Measurements from ENCODE around the gene ITSN2.
A peak's percentile ranks its signal among the peaks of the same experiment; 100 is the strongest.
"Not testable (repeated sequence)": the region's sequence is repeated elsewhere in the genome, so short reads cannot be mapped to it uniquely, and the experiment has no call there.

Gene ITSN2

DNA sequence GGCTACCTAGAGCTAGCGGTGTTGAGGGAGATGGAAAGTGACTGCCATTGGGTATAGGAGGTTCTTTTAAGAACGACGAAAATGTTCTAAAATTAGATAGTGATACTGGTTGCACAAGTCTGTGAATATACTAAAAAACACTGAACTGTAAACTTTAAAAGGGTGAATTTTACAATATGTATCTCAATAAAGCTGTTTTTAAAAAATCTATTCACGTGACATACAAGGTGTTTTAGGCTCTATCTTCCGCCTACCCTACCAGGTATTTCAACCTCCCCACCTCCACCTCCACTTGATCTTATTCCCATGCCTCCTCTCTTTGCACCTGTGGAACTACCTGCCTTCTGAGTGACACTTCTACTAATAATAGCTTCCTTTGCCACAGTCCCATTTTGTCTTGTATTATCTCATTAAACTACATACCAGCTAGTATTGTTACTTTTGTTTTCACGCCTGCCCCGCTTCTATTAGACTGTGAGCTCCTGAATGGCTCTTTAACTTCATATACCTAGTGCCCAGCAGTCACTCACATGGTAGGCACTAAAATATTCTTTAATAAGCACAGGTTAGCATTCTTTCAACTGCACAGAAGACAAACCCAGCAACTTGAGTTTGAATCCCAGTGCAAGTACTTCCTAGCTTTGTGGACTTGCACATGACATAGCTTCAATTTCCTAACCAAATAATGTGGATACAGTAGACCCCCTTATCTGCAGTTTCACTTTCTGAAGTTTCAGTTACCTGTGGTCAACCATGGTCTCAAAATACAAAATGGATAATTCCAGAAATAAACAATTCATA lies 9.3 kb downstream of the ITSN2 start:
- H3K4me3 ChIP-seq (ENCODE audit: control insufficient read depth, low read depth, low read length) = no peak overlapping the region
- TF ChIP-seq, protein P1, sequence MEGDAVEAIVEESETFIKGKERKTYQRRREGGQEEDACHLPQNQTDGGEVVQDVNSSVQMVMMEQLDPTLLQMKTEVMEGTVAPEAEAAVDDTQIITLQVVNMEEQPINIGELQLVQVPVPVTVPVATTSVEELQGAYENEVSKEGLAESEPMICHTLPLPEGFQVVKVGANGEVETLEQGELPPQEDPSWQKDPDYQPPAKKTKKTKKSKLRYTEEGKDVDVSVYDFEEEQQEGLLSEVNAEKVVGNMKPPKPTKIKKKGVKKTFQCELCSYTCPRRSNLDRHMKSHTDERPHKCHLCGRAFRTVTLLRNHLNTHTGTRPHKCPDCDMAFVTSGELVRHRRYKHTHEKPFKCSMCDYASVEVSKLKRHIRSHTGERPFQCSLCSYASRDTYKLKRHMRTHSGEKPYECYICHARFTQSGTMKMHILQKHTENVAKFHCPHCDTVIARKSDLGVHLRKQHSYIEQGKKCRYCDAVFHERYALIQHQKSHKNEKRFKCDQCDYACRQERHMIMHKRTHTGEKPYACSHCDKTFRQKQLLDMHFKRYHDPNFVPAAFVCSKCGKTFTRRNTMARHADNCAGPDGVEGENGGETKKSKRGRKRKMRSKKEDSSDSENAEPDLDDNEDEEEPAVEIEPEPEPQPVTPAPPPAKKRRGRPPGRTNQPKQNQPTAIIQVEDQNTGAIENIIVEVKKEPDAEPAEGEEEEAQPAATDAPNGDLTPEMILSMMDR (conservative IDR thresholded peaks at IDR 0.05; ENCODE audit: control insufficient read depth, insufficient read depth, low read depth, low read length) = no peak
- no peak for DNase-seq (ENCODE audit: low read depth)

DNA sequence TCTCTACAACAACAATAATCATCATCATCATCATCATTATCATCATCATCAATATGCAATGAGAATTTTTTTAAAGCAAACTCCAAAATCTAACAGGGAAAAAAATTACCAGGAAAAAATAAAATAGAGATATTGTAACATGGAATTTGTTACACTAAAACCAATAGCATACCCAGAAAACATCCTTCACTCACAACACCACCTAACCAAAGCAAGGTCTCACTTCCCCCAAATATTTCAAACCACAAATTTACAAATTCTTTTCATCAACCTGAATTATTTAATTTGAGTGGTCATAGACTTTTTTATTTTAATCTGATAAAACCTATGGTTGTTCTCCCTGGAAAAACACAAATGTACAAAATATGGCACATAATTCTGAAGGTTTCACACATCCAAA lies 11.2 kb downstream of the ITSN2 start:
- TF ChIP-seq, protein P1 (conservative IDR thresholded peaks at IDR 0.05; ENCODE audit: control insufficient read depth, insufficient read depth, low read depth, low read length) = no peak
- no peak for DNase-seq (ENCODE audit: low read depth)
- H3K4me3 ChIP-seq (ENCODE audit: control insufficient read depth, low read depth, low read length) = no peak overlapping the region

DNA sequence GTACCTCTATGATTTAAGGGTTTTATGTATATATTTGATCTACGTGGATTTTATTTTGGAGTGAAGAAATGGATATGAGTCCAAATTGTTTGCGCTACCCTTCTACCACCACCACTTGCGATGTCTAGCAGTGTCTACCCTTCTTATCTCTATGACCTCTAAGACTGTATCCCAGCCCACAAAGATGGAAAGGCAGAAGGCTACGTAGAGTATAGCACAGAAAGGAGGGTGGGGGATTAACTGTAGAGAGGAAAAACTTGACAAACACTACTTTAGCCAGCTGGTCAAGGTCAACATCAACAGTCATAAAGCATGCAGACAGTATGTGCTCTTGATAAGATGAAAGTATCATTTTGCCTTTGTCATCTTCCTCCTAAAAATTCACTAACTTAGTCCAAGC lies 14.4 kb downstream of the ITSN2 start:
- no peak overlapping the region for H3K4me3 ChIP-seq (ENCODE audit: control insufficient read depth, low read depth, low read length)
- no peak for DNase-seq (ENCODE audit: low read depth)
- TF ChIP-seq, protein P1 (conservative IDR thresholded peaks at IDR 0.05; ENCODE audit: control insufficient read depth, insufficient read depth, low read depth, low read length) = no peak

DNA sequence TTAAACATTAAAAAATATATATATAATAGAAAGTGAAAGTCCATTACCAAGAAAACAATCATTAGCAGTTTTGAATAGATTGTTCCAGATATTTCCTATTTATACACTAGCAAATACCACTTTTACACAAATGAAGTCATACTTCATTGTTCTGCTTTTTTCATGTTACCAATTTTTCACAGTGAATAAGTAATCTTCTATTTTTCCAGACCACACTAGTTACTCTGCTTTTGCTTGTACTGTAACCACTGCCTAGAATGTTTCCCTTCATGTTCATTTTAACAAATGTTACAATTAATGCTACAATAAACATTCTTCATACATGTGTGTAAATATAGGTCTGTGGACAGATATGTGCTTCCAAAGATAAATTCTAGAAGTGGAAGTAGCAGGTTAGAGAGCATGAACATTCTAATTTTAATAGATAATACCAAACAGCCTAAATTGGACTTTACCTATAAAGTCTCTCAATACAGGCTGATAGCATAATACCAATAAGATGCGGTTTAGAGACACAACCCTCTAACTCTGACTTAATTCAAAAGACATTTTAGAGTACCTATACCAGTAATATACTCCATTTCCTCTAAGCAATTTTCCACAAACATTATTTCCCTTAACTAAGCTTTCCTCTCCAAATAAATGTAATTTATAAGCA lies 17.0 kb downstream of the ITSN2 start:
- TF ChIP-seq, protein P1 (conservative IDR thresholded peaks at IDR 0.05; ENCODE audit: control insufficient read depth, insufficient read depth, low read depth, low read length) = no peak
- DNase-seq (ENCODE audit: low read depth) = no peak
- H3K4me3 ChIP-seq (ENCODE audit: control insufficient read depth, low read depth, low read length) = no peak overlapping the region

- H3K4me3 ChIP-seq (ENCODE audit: control insufficient read depth, low read depth, low read length) = no peak overlapping the region
- DNase-seq (ENCODE audit: low read depth) = peak; percentile 28
- TF ChIP-seq, protein P1 (conservative IDR thresholded peaks at IDR 0.05; ENCODE audit: control insufficient read depth, insufficient read depth, low read depth, low read length) = no peak
Measured at GRCh38 chr2:24342110-24342910, 18.0 kb downstream of the ITSN2 start.

GRCh38 chr2:24339856-24340262 lies 20.5 kb downstream of the ITSN2 start:
- TF ChIP-seq, protein P1 (conservative IDR thresholded peaks at IDR 0.05; ENCODE audit: control insufficient read depth, insufficient read depth, low read depth, low read length) = no peak
- no peak overlapping the region for H3K4me3 ChIP-seq (ENCODE audit: control insufficient read depth, low read depth, low read length)
- no peak for DNase-seq (ENCODE audit: low read depth)

DNA sequence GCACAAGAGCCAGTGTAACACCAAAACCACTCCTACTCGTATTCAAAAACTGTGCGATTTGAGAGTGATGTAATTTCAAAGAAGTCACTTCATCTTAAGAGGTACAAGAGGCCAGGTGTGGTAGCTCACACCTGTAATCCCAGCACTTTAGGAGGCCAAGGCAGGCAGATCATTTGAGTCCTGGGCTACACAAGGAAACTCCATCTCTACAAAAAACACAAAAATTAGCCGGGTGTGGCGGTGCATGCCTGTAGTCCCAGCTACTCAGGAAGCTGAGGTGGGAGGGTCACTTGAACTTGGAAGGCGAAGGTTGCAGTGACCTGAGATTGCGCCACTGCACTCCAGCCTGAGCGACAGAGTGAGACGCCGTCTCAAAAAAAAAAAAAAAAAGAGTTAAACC lies 21.2 kb downstream of the ITSN2 start:
- H3K4me3 ChIP-seq (ENCODE audit: control insufficient read depth, low read depth, low read length); DNase-seq (ENCODE audit: low read depth): not testable (repeated sequence)

Data from fibroblast of mammary gland (primary cell).